Activated gamma-delta T cell (primary cell): ENCODE data around the gene RFTN1.

Source experiments
- DNase-seq: peaks from one replicate; lab custom pipeline; 2025; lab: John Stamatoyannopoulos, UW

Gene RFTN1

GRCh38 chr3:16279010-16279801, 234.3 kb downstream of the RFTN1 start:
- no peak for DNase-seq

- DNase-seq = no peak
Measured at GRCh38 chr3:16277471-16277870, 236.0 kb downstream of the RFTN1 start.

- DNase-seq = no peak
Measured at GRCh38 chr3:16273867-16274266, 239.6 kb downstream of the RFTN1 start.

- DNase-seq = no peak
Measured at GRCh38 chr3:16272588-16272987, 240.9 kb downstream of the RFTN1 start.

- DNase-seq = no peak
Measured at GRCh38 chr3:16270855-16271254, 242.6 kb downstream of the RFTN1 start.

- no peak for DNase-seq
Measured at GRCh38 chr3:16266714-16267113, 246.8 kb downstream of the RFTN1 start.
